Erythroblast (primary cell): ENCODE results near the gene TMEM88.

Experiments
- GATA1 ChIP-seq: IDR thresholded peaks from 2 replicates; pipeline ENCODE4 v1.6.1; 2011; ENCODE audit warnings: low read depth, mild to moderate bottlenecking, control low read depth, low read length, moderate library complexity
- POLR2A ChIP-seq: IDR thresholded peaks from 2 replicates; pipeline ENCODE4 v1.6.1; 2011; ENCODE audit warnings: mild to moderate bottlenecking, low read length

DNA sequence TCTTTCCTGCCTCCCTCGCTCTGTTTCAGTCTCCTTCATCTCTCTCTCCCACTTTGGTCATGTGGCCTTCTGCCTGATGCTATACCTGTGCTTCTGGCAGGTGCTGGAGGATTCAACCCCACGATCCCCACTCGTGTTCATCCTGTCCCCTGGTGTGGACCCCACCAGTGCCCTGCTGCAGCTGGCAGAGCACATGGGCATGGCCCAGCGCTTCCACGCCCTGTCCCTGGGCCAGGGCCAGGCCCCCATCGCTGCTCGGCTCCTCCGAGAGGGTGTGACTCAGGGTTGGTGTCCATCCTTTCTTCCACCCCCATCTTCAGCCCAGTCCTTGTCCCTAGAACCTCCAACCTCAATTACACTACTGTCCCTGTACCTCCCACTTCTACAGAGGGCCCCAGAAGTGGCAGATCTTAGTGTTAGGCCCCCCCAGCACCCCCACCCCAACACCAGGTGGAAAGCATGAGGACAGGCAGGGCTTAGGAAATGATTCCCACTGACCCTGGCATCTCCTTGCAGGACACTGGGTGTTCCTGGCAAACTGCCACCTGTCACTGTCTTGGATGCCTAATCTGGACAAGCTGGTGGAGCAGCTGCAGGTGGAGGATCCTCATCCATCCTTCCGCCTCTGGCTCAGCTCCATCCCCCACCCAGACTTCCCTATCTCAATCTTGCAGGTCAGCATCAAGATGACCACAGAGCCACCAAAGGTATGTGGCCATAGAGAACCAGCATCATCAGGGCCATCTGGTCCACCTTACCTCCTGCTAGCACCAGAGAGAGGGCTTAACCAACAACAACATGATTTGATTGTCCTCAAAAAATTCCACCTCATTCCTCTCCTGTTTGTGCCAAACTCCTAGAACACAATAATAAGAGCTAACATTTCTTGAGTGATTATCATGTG is 30.6 kb upstream of the TMEM88 start:
- TF ChIP-seq POLR2A, result no peak
- no peak for TF ChIP-seq GATA1
